Activated CD8-positive, alpha-beta T cell treated with anti-CD3 and anti-CD28 coated beads, Interleukin-2, amount 10 ng/mL, durations not matched to agents 7 days and 5 days (primary cell): ENCODE results near the gene EML5. TPM values are rescaled to one million over a fixed set of nuclear protein-coding genes. Genes with fewer than 3 reads are reported as not detected.

ENCODE experiments used
- ATAC-seq: fragments of 150-1000 bp; cut with Tn5 transposase; one replicate; pipeline ENCODE4 v1.10.0; 2021; ENCODE audit warnings: moderate library complexity
- CTCF ChIA-PET: fragments of 350-600 bp; sonication (Branson Sonifier 250); formaldehyde crosslinking; loops from one replicate; lab custom pipeline; 2021; ENCODE audit warnings: antibody characterized with exemption; lab: Charles Lee
- POLR2A ChIA-PET: fragments of 350-600 bp; sonication (Branson Sonifier 250); formaldehyde crosslinking; loops from one replicate; lab custom pipeline; 2021; ENCODE audit warnings: antibody characterized with exemption; lab: Charles Lee
- DNase-seq: peaks from one replicate; pipeline ENCODE4 v3.0.0-alpha.2; 2020
- H3K27ac Mint-ChIP-seq: one replicate; pipeline ENCODE4 v1.8.0; 2021; ENCODE audit warnings: mild to moderate bottlenecking, mixed read lengths
- H3K27me3 Mint-ChIP-seq: one replicate; pipeline ENCODE4 v1.8.0; 2021; ENCODE audit warnings: low read depth, mixed read lengths
- H3K36me3 Mint-ChIP-seq: one replicate; pipeline ENCODE4 v1.8.0; 2021; ENCODE audit warnings: low read depth, mixed read lengths
- H3K4me1 Mint-ChIP-seq: one replicate; pipeline ENCODE4 v1.8.0; 2021; ENCODE audit warnings: low read depth, mixed read lengths
- H3K4me3 Mint-ChIP-seq: one replicate; pipeline ENCODE4 v1.8.0; 2021; ENCODE audit warnings: mild to moderate bottlenecking, mixed read lengths
- H3K9me3 Mint-ChIP-seq: one replicate; pipeline ENCODE4 v1.8.0; 2022; ENCODE audit warnings: mixed read lengths; ENCODE audit not compliant: insufficient read depth
- total RNA-seq, 2 experiments: library from RNA; stranded (reverse); gene quantifications; one replicate each; pipeline ENCODE4 v1.2.3, GENCODE V29; 2021

Gene EML5
- total RNA-seq = 1 to 10 TPM; 1.7 to 2.1 TPM

DNA sequence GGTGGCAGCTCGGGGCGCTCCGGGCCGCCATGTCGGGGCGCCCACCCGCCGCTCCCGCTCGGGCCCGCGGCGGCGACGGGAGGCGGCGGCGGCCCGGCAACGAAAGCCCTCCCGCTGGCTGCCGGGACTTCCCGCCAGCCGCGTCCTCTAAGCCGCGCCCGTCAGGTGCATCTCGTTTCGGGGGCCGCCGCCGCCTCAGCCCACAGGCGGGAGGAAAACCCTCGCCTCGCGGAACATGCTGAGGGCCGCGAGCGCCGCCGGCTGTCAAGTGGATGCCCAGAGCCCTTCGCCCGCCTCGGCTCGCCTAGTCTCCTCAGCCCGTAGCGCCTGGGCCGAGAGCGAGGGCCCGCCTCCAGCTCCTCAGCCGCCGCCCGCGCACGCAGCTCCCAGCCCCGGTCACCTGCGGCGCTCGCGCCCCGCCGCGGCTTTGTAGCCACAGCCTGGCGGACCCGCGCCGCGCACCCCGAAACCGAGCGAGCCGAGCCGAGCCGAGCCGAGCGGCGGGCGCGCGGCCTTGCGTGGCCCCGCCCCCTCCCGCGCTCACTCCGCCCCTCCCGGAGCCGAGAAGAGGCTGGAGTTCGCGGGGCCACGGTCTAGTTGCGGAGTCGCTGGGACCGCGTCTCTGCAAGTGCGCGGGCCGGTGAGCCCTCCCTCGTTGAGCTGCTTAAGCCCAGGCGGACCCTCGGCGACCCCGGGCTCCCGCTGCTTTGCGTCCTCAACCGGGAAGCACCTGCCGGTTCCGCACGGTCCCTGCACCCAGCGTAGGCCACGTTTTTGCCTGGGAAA lies at the start of gene EML5:
Gene EML5, minus strand, starts transcription at position 481 of the 786 bp plus-strand sequence. Its CDS starts 450 bp downstream, at position 31.
- H3K4me1 Mint-ChIP-seq = peaks cover 25% of the 10 kb centered on the region
- H3K27me3 Mint-ChIP-seq = peaks cover 10% of the 10 kb centered on the region
- CTCF ChIA-PET = interaction anchor here (1.9 kb wide), 1 partner anchor 125 kb away, joined by 8 read pairs; no protein-coding TSS in a partner anchor

DNA sequence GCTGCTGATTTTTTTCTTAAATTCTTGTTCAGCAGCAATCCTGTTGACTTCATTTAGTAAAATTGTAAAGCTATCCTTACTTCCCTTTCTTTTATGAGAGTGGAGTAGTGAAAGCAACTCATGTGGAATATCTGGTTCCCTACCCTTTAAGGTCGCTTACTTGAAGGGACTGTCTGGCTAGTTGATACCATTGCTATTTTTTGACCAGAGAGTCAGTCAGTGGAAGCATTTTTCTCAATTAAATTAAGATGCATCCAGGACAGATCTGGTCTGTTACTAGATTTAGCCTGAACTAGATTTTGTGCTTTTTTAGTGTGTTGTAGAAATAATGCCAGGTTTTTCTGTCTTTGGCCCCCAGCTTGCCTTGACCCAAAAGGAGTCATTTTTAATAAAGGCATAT lies 49.7 kb upstream of the EML5 start:
- Mint-ChIP-seq H3K4me3 (no peak overlapping the region), H3K9me3 (no peaks in the 10 kb centered on the region), H3K27ac (no peak overlapping the region), H3K36me3 (no peaks in the 10 kb centered on the region), H3K4me1 (no peaks in the 10 kb centered on the region), H3K27me3 (peaks cover 6% of the 10 kb centered on the region)
- DNase-seq (no peak), ATAC-seq (no peak)
- ChIA-PET CTCF (interaction anchor here (0.8 to 0.9 kb wide), 2 partner anchors 13 to 24 kb away, joined by 3 to 5 read pairs; no protein-coding TSS in a partner anchor), POLR2A (no interaction called here)

More for the DNA sequence above, at the start of gene EML5:
- DNase-seq (peak; percentile 81), ATAC-seq (peak; percentile 91)
- H3K27ac Mint-ChIP-seq = peak within 1 kb of the TSS; percentile 49
- POLR2A ChIA-PET = interaction anchor here (1.3 kb wide), 1 partner anchor 32 kb away, joined by 4 read pairs; no protein-coding TSS in a partner anchor
- H3K4me3 Mint-ChIP-seq = peak within 1 kb of the TSS; percentile 81
- no peaks in the 10 kb centered on the region for H3K9me3 Mint-ChIP-seq
- H3K36me3 Mint-ChIP-seq = no peaks in the 10 kb centered on the region

DNA sequence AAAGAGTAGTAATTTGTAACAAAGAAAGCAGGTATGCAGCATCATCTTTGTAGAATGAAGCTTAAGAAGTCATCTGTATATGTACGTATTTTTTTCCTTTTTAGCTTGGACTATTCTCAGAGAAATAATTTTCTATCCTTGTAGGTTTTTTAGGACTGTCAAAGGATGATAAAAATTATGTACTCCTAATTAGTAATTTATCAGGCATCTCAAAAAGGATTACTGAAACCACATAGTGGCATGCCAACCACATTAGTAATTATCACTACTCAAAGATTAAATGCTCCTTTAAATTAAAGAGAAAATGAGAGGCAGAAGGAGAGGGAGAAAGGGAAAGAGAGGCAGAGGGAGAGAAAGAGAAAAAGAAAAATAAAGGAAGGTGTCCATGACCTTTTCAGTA lies 49.0 kb upstream of the EML5 start:
- ATAC-seq = no peak
- CTCF ChIA-PET = interaction anchor here (0.8 to 0.9 kb wide), 2 partner anchors 12 to 25 kb away, joined by 3 to 5 read pairs; no protein-coding TSS in a partner anchor
- no peaks in the 10 kb centered on the region for H3K4me1 Mint-ChIP-seq
- H3K36me3 Mint-ChIP-seq = no peaks in the 10 kb centered on the region
- no peak for DNase-seq
- POLR2A ChIA-PET = no interaction called here
- H3K9me3 Mint-ChIP-seq = no peaks in the 10 kb centered on the region
- peaks cover 6% of the 10 kb centered on the region for H3K27me3 Mint-ChIP-seq
- H3K4me3 Mint-ChIP-seq = no peak overlapping the region
- no peak overlapping the region for H3K27ac Mint-ChIP-seq

DNA sequence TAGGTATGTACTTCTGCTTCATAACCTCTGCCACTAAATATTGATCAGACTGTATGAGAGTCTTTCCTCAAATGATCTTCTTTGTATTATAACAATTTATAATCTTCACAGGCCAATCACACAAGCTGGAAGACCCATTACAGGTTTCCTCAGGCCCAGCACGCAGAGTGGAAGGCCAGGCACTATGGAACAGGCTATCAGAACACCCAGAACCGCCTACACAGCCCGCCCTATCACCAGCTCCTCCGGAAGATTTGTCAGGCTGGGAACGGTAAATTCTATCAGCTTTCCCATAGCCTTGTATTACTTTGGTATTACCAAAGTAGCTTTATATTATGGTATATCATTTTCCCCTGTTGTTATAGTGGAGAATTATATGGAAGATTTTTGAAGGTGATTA lies 48.2 kb upstream of the EML5 start:
- CTCF ChIA-PET = no interaction called here
- H3K36me3 Mint-ChIP-seq = no peaks in the 10 kb centered on the region

DNA sequence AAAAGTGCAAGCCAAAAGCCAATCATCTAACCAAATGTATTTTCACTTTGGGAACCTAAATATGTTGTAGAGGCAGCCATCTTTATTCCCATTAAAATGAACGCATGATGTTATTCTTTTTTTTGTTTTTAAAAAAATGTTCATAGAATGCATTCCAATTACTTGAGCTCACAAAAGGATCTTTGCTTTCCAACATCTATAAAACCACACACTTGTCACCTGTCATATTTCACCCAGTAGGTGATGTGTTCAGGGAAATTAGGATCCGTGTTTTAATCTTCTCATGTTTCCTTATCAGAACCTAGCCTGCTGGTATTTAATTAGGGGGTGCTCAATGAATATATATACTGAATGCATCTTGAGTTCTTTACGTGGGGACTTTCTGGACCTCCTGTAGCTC lies 45.3 kb upstream of the EML5 start:
- no peak overlapping the region for H3K27ac Mint-ChIP-seq
- no peaks in the 10 kb centered on the region for H3K9me3 Mint-ChIP-seq
- DNase-seq (no peak), ATAC-seq (no peak)
- H3K27me3 Mint-ChIP-seq = peaks cover 13% of the 10 kb centered on the region
- H3K4me1 Mint-ChIP-seq = no peaks in the 10 kb centered on the region
- POLR2A ChIA-PET = no interaction called here
- H3K4me3 Mint-ChIP-seq = no peak overlapping the region
- no peaks in the 10 kb centered on the region for H3K36me3 Mint-ChIP-seq
- CTCF ChIA-PET = no interaction called here

More for the DNA sequence above, 48.2 kb upstream of the EML5 start:
- Mint-ChIP-seq H3K27ac (no peak overlapping the region), H3K9me3 (no peaks in the 10 kb centered on the region), H3K4me3 (no peak overlapping the region), H3K4me1 (no peaks in the 10 kb centered on the region), H3K27me3 (peaks cover 6% of the 10 kb centered on the region)
- no peak for DNase-seq
- ATAC-seq = no peak
- POLR2A ChIA-PET = no interaction called here

DNA sequence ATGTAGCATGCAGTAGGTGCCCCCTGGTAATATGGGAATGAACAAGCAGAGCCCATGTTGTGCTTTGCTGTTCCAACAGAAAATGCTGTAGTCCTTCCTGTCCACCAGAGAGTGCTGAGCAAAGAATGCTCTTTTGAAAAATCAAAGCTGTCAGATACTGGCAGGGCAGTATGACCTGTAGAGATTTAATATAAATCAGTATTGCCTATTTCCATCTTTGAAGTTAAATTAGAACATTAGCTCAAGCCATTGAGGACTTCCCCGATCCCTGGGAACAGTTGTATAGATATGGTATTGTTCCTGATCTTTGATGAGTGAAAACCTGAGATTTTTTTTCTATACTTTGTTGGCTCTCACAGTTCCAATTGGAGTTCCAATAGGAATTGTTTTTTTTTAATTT lies 44.7 kb upstream of the EML5 start:
- ChIA-PET CTCF (interaction anchor here (0.8 kb wide), 1 partner anchor 170 kb away, joined by 3 read pairs; no protein-coding TSS in a partner anchor), POLR2A (no interaction called here)
- Mint-ChIP-seq H3K27me3 (peaks cover 13% of the 10 kb centered on the region), H3K36me3 (no peaks in the 10 kb centered on the region), H3K4me3 (no peak overlapping the region), H3K27ac (no peak overlapping the region), H3K9me3 (no peaks in the 10 kb centered on the region), H3K4me1 (no peaks in the 10 kb centered on the region)
- no peak for DNase-seq
- ATAC-seq = no peak

DNA sequence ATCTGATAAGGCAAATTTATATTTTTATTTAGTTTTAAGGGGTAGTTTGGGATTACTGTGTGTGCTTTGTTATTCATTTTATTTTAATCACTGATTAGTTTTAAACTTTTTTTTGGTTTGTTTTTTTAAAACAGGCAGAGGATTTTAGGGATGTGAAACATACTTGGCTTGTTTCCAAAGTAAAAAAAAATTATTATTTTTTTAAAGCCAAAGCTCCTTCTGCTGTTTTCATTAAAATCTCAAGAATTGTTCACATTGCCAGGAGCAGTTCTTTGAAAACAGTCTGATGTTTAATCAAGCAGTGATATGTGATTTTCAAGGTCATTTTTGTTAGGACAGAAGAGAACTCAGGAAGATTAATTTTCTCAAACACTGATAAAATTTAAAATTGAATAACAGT lies 42.9 kb upstream of the EML5 start:
- H3K27ac Mint-ChIP-seq = no peak overlapping the region
- H3K9me3 Mint-ChIP-seq = no peaks in the 10 kb centered on the region
- peaks cover 13% of the 10 kb centered on the region for H3K27me3 Mint-ChIP-seq
- POLR2A ChIA-PET = no interaction called here
- ATAC-seq (no peak), DNase-seq (no peak)
- CTCF ChIA-PET = no interaction called here
- H3K4me1 Mint-ChIP-seq = no peaks in the 10 kb centered on the region
- no peak overlapping the region for H3K4me3 Mint-ChIP-seq
- H3K36me3 Mint-ChIP-seq = no peaks in the 10 kb centered on the region

DNA sequence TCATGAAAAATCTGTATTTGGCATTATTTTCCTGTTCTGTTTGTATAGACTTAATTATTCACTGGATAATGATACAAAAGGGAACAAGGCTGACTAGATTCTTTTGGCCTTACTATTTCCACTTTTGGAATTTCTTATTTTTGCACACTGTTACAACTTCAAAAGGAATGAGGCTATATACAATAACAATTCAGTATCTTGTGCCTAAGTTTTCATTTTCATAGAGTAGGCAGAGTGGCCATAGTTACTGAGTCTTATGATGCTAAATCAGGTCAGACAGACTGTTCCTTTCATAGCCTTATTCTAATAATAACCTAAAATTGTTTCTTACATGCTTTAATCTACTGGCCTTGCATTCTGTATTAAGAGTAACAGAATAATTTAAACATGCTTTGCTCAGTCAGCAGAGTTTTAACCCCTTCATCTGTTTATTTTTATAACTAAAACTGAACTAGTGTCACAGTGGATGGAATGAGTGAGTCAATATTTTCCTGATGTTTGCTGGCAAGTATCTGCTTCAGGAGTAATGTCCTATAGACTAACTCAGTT lies 42.2 kb upstream of the EML5 start:
- H3K4me3 Mint-ChIP-seq = no peak overlapping the region
- no peaks in the 10 kb centered on the region for H3K36me3 Mint-ChIP-seq
- no peak for ATAC-seq
- no peak for DNase-seq
- H3K4me1 Mint-ChIP-seq = no peaks in the 10 kb centered on the region
- peaks cover 13% of the 10 kb centered on the region for H3K27me3 Mint-ChIP-seq
- CTCF ChIA-PET = no interaction called here
- POLR2A ChIA-PET = no interaction called here
- H3K27ac Mint-ChIP-seq = no peak overlapping the region
- H3K9me3 Mint-ChIP-seq = no peaks in the 10 kb centered on the region

DNA sequence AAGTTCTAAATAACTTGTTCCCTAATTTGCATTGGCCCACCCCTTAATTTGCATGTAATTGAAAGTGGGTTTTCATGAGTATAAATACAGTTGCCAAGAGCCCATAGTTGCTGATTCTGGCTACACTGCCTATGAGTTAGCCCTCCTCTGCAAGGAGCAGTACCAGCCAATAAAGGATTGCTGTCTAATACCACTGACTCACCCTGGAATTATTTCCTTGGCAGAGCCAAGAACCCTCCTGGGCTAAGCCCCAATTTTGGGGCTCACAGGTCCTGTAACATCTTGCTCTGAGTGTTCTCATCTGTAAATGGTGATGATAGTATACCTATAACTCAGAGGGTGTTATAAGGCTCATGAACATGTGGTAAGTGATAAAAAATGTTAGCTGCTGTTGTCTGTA lies 38.5 kb upstream of the EML5 start:
- DNase-seq (no peak), ATAC-seq (no peak)
- ChIA-PET POLR2A (no interaction called here), CTCF (no interaction called here)
- no peaks in the 10 kb centered on the region for H3K36me3 Mint-ChIP-seq
- no peak overlapping the region for H3K27ac Mint-ChIP-seq
- no peak overlapping the region for H3K4me3 Mint-ChIP-seq
- H3K27me3 Mint-ChIP-seq = peaks cover 7% of the 10 kb centered on the region
- no peaks in the 10 kb centered on the region for H3K9me3 Mint-ChIP-seq
- H3K4me1 Mint-ChIP-seq = no peaks in the 10 kb centered on the region

DNA sequence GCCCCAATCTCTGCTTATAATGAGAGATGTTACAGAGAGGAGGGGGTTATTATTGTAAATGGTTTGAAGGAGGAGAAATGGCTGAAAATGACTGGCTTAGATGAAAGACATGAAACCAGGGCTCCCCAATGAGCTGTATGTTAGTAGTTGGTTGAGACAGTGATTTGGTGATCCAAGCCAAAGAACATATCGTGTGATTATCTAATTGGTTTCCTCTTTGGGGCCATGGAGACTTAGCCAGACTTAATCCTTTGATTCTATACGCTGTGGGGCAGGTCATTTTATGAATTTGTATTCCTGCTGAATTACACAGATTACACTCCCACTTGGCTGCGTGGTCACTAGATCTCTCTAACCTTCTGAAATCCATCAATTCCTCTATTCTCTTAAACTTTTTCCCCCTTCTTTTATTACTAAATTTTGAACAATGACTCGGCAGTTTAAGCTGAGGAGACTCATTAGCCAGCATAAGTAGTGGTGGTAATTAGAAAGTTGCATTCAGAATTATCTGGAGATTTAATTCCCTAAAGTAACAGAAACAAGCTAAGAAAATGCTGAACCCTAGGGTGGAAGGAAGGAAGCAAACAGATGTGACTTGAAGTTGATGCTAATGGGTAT lies 37.0 kb upstream of the EML5 start:
- peaks cover 7% of the 10 kb centered on the region for H3K27me3 Mint-ChIP-seq
- H3K4me3 Mint-ChIP-seq = no peak overlapping the region
- ChIA-PET CTCF (interaction anchor here (1.0 kb wide), 1 partner anchor 13 kb away, joined by 5 read pairs; no protein-coding TSS in a partner anchor), POLR2A (no interaction called here)
- DNase-seq (no peak), ATAC-seq (no peak)
- no peak overlapping the region for H3K27ac Mint-ChIP-seq
- peaks cover 7% of the 10 kb centered on the region for H3K4me1 Mint-ChIP-seq
- no peaks in the 10 kb centered on the region for H3K9me3 Mint-ChIP-seq
- no peaks in the 10 kb centered on the region for H3K36me3 Mint-ChIP-seq

DNA sequence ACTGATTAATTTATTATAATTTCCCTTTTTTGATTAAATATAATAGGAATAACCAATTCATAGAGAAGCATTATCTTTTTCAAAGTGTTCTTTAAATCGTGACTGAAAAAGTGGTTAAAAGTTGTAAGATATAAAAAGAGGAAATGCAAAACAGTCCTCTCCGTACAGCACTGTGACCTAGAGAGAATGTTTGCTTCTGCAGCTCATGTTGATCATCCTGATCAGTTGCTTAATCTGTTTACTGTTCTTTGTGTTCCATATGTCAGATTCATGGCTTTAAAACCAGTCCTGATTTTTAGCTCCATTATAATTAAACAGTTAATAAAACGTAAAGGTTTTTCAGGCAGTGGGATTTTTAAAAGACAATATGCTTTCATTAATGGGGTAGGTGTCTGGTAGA lies 36.4 kb upstream of the EML5 start:
- Mint-ChIP-seq H3K9me3 (no peaks in the 10 kb centered on the region), H3K4me3 (no peak overlapping the region), H3K36me3 (no peaks in the 10 kb centered on the region), H3K4me1 (peaks cover 9% of the 10 kb centered on the region), H3K27ac (no peak overlapping the region), H3K27me3 (peaks cover 5% of the 10 kb centered on the region)
- DNase-seq (no peak), ATAC-seq (no peak)
- CTCF ChIA-PET = interaction anchor here (1.0 kb wide), 1 partner anchor 13 kb away, joined by 5 read pairs; no protein-coding TSS in a partner anchor
- POLR2A ChIA-PET = no interaction called here
